Common myeloid progenitor, CD34-positive (primary cell): ENCODE measurements around the gene ALDH1L2.

Experiments
- CTCF ChIA-PET: fragments of 350-600 bp; sonication (Branson Sonifier 250); formaldehyde crosslinking; loops from one replicate; lab custom pipeline; 2021; ENCODE audit warnings: antibody characterized with exemption; lab: Charles Lee
- POLR2A ChIA-PET: fragments of 350-600 bp; sonication (Branson Sonifier 250); formaldehyde crosslinking; loops from one replicate; lab custom pipeline; 2021; ENCODE audit warnings: antibody characterized with exemption; lab: Charles Lee
- DNase-seq, 3 donors: peaks; one replicate each; pipeline versions ENCODE4 v3.0.0 to v3.0.0-alpha.2; 2013
- H3K27ac ChIP-seq, 2 experiments: 1 replicate in 1 of 2; 2 replicates in 1 of 2; pipeline ENCODE4 v1.7.0; 2013; ENCODE audit warnings: inconsistent platforms in 2 of 2, low read length in 2 of 2, mild to moderate bottlenecking in 2 of 2, low read depth in 1 of 2, moderate library complexity in 1 of 2; ENCODE audit not compliant: severe bottlenecking in 2 of 2, insufficient read depth in 1 of 2, poor library complexity in 1 of 2
- H3K27me3 ChIP-seq, 5 experiments: replicated peaks in 2 of 5; 1 replicate in 3 of 5; 2 replicates in 2 of 5; pipeline versions ENCODE4 v1.6.1 to v1.7.0; 2013; ENCODE audit warnings: low read length in 4 of 5, mild to moderate bottlenecking in 2 of 5, moderate library complexity in 2 of 5, inconsistent platforms in 1 of 5; ENCODE audit not compliant: insufficient read depth in 5 of 5, control insufficient read depth in 4 of 5
- H3K36me3 ChIP-seq, 4 experiments: 1 replicate in 2 of 4; 2 replicates in 2 of 4; pipeline versions ENCODE4 v1.6.1 to v1.7.0; 2013; ENCODE audit warnings: low read length in 3 of 4, control low read depth in 1 of 4, mild to moderate bottlenecking in 1 of 4; ENCODE audit not compliant: control insufficient read depth in 4 of 4, insufficient read depth in 4 of 4
- H3K4me1 ChIP-seq, 4 experiments: 1 replicate in 3 of 4; 2 replicates in 1 of 4; pipeline versions ENCODE4 v1.6.1 to v1.7.1; 2013; ENCODE audit warnings: low read length in 3 of 4, mild to moderate bottlenecking in 3 of 4, control low read depth in 1 of 4, inconsistent platforms in 1 of 4, moderate library complexity in 1 of 4; ENCODE audit not compliant: control insufficient read depth in 4 of 4, insufficient read depth in 4 of 4; ENCODE audit errors: control extremely low read depth in 1 of 4
- H3K4me3 ChIP-seq, 7 experiments: 1 replicate in 4 of 7; 2 replicates in 3 of 7; pipeline versions ENCODE4 v1.5.1 to v1.7.0; 2013; ENCODE audit warnings: mild to moderate bottlenecking in 7 of 7, low read length in 6 of 7, moderate library complexity in 6 of 7, inconsistent platforms in 2 of 7, low read depth in 2 of 7, control low read depth in 1 of 7; ENCODE audit not compliant: insufficient read depth in 4 of 7, control insufficient read depth in 1 of 7; ENCODE audit errors: extremely low read depth in 1 of 7
- H3K9me3 ChIP-seq, 5 experiments: 1 replicate in 4 of 5; 2 replicates in 1 of 5; pipeline versions ENCODE4 v1.6.1 to v1.7.1; 2013; ENCODE audit warnings: low read length in 4 of 5, mild to moderate bottlenecking in 2 of 5, inconsistent platforms in 1 of 5, low read depth in 1 of 5, moderate library complexity in 1 of 5; ENCODE audit not compliant: control insufficient read depth in 4 of 5, insufficient read depth in 2 of 5; ENCODE audit errors: control extremely low read depth in 1 of 5
- WGBS: methylation state at CpG from one replicate; pipeline ENCODE4 v1.1.5; 2013; ENCODE audit not compliant: insufficient coverage; 5-methylcytosine and 5-hydroxymethylcytosine counted together

ALDH1L2 gene

GRCh38 chr12:104997541-104997940 lies 86.7 kb downstream of the ALDH1L2 start:
- WGBS: 90% methylated on average over 3 of the region's 3 CpGs
- Histone ChIP-seq H3K27me3 (no peaks in the 10 kb centered on the region), H3K4me3 (no peak overlapping the region), H3K36me3 (peaks cover 26 to 90% (median 70%) of the 10 kb centered on the region in 4 experiments), H3K4me1 (no peaks in the 10 kb centered on the region), H3K27ac (no peak overlapping the region), H3K9me3 (peaks cover 0 to 18% (median 3%) of the 10 kb centered on the region in 5 experiments)
- CTCF ChIA-PET: no interaction called here
- POLR2A ChIA-PET: no interaction called here
- DNase-seq: no peak

DNA sequence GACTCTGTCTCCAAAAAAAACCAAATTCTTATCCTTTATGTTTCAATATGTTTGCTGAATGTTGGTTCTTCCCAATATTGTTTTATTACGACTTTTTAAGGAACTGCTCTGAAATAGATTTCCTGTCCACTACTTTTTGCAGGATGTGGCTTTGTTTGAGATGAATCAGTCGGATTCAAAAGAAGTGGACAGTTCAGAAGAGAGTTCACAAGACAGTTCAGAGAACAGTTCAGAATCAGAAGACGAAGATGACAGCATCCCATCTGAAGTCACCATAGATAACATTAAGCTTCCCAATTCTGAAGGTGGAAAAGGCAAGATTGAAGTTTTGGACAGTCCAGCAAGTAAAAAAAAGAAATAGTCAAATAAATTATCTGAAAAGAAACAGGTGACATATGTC lies 89.9 kb downstream of the ALDH1L2 start:
- Histone ChIP-seq H3K27me3 (no peaks in the 10 kb centered on the region), H3K4me1 (no peaks in the 10 kb centered on the region), H3K27ac (no peak overlapping the region), H3K9me3 (peaks cover 0 to 9% (median 2%) of the 10 kb centered on the region in 5 experiments), H3K4me3 (no peak overlapping the region), H3K36me3 (peaks cover 16 to 90% (median 65%) of the 10 kb centered on the region in 4 experiments)
- POLR2A ChIA-PET: no interaction called here
- DNase-seq: no peak
- 83% methylated on average over 2 of the region's 3 CpGs for WGBS
- CTCF ChIA-PET: no interaction called here

DNA sequence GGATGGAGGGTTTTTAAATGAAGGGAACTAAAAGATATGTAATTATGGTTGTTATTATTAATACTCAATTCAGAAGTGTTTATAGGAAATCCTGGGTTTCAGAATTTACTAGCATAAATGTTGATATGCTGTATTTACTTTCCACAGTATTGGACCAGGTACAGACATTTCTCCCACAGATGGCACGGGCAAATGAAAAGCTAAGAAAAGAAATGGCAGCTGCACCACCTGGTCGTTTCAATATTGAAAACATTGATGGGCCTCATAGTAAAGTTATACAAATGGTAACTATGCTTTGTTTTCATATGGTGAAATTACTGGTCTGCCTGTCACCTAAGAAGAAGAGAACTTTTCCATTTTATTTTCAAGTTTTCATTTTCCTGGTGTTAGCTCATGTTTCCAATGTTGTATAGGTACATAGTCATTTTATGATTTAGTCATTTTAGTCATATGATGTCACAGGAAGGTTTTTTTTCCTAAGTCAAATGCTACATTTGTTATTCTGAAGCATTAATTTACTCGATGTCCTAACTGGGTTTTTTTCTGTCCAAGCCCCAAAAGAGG lies 92.6 kb downstream of the ALDH1L2 start:
- Histone ChIP-seq H3K36me3 (peaks cover 17 to 76% (median 54%) of the 10 kb centered on the region in 4 experiments), H3K9me3 (peaks cover 0 to 6% (median 3%) of the 10 kb centered on the region in 5 experiments), H3K27ac (no peak overlapping the region), H3K27me3 (no peaks in the 10 kb centered on the region), H3K4me1 (peaks cover 0 to 12% (median 9%) of the 10 kb centered on the region in 4 experiments), H3K4me3 (no peak overlapping the region)
- 100% methylated on average over 2 of the region's 3 CpGs for WGBS
- no peak for DNase-seq
- ChIA-PET CTCF (no interaction called here), POLR2A (no interaction called here)

DNA sequence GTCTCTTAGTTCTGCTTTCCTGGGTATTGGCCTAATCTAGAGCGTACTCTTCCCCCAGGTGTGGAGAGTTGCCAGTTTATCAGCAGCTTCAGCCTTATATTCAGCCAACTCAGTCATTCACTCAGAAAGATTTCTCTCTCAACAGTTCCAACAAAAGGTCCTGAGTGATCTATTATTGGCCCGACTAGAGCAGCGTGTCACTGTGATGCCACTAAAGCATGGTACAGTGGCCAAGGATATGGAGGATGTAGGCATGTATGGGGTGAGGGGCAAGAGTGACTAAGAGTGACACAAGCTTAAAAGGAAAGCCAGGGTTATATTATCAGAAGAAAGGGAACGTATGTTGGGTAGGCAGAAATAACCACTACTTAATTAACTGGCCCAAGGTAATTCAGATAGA lies 93.3 kb downstream of the ALDH1L2 start:
- peaks cover 0 to 4% (median 3%) of the 10 kb centered on the region in 5 experiments for H3K9me3 ChIP-seq
- no peaks in the 10 kb centered on the region for H3K27me3 ChIP-seq
- WGBS: 95% methylated on average over 4 of the region's 4 CpGs
- ChIA-PET CTCF (no interaction called here), POLR2A (no interaction called here)
- H3K4me1 ChIP-seq: peaks cover under 1 to 14% (median 10%) of the 10 kb centered on the region in 4 experiments
- H3K27ac ChIP-seq: no peak overlapping the region
- H3K36me3 ChIP-seq: peaks cover 15 to 69% (median 48%) of the 10 kb centered on the region in 4 experiments
- DNase-seq: no peak
- no peak overlapping the region for H3K4me3 ChIP-seq

DNA sequence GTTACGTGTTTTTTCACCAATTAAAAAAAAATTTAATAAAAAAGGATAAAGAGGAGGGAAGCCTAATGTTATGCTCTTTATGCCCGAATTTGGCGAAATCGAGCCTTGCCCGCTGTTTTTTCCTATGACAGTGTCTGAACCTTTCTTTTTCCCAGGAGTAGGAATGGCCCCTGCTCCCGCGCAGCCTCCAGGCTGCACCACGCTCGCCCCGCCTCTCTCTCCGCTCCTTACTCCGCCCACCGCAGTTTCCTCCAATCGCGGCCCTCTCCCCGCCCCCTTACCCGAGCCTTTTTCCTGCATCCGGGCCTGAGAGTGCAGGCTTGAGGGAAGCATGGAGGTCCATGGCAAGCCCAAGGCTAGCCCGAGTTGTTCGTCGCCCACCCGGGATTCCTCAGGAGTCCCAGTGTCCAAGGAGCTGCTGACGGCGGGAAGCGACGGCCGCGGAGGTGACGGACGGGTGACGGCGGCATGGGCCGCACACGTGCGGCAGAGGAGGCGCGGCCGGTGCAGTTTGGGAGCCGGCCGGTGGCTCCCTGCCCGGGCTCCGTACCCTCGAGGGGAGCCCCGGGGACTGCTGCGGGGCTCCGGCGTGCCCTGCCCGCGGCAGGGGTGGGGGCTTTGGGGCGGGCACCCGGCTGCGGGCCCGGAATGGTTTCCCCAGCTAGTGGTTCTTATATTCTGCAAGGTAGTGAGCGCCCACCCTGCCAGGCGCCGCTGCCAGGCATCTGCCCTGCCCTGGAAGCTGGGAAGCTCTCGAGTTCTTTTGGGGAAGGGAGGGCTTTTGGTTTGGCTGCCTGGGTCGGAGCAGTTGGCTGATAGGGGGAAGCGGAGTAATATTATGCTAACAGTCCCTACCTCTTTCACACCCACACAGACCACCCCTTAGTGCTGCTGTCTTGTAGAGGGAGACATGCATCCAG lies 98.0 kb downstream of the ALDH1L2 start, which contains the start of gene NOPCHAP1:
Gene NOPCHAP1, plus strand, starts transcription at position 295 of the 920 bp plus-strand sequence. Its CDS starts 37 bp downstream, at position 332.
- Histone ChIP-seq H3K4me1 (peaks cover 3 to 17% (median 10%) of the 10 kb centered on the region in 4 experiments), H3K9me3 (peaks cover 0 to 4% (median 3%) of the 10 kb centered on the region in 5 experiments), H3K4me3 (peak within 1 kb of the TSS; percentile 68 to 97 (median 87)), H3K27me3 (no peaks in the 10 kb centered on the region), H3K27ac (peak within 1 kb of the TSS in 1 of 2 experiments; percentile 59), H3K36me3 (peaks cover 5 to 32% (median 19%) of the 10 kb centered on the region in 4 experiments)
- DNase-seq: peak; percentile 71 to 77 (median 72)
- POLR2A ChIA-PET: no interaction called here
- CTCF ChIA-PET: interaction anchor here (1.0 to 1.2 kb wide), 2 partner anchors 9 to 89 kb away, joined by 3 read pairs; no protein-coding TSS in a partner anchor
- under 1% methylated on average over 50 of the region's 59 CpGs for WGBS

DNA sequence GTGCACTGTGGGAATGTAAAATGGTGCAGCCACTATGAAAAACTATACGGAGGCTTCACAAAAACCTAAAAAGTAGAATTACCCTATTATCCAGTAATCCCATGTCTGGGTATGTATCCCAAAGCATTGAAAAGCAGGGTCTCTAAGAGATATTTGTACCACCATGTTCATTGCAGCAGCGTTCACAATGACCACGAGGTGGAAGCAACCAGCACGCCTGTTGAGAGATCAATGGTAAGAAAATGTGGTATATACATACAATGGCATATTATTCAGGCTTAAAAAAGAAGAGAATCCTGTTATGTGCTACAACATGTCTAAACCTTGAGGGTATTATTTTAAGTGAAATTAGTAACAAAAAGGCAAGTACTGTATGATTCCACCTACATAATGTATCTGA lies 99.1 kb downstream of the ALDH1L2 start:
- WGBS: no CpG with 5 or more reads among the region's 4 CpGs
- DNase-seq: no peak
- Histone ChIP-seq H3K36me3 (peaks cover 0 to 22% (median 13%) of the 10 kb centered on the region in 4 experiments), H3K4me1 (peaks cover 3 to 17% (median 10%) of the 10 kb centered on the region in 4 experiments), H3K9me3 (peaks cover 0 to 4% (median 3%) of the 10 kb centered on the region in 5 experiments), H3K27ac (no peak overlapping the region), H3K4me3 (no peak overlapping the region), H3K27me3 (no peaks in the 10 kb centered on the region)
- POLR2A ChIA-PET: no interaction called here
- CTCF ChIA-PET: no interaction called here
